Astrocyte (in vitro differentiated cells and primary cell): ENCODE data around the gene RFPL1. TPM values are rescaled to one million over a fixed set of nuclear protein-coding genes. Genes with fewer than 3 reads are reported as not detected.

Experiments used
- DNase-seq: peaks from one replicate; pipeline ENCODE4 v3.0.0-alpha.2; 2010; ENCODE audit warnings: low read depth
- FAIRE-seq: peaks from 2 replicates; lab custom pipeline; 2011; peaks lifted over from hg19 to GRCh38; lab: Jason Lieb, UNC
- H2AFZ ChIP-seq: 2 replicates; pipeline ENCODE4 v1.6.0; 2012; ENCODE audit warnings: low read depth, low read length, inconsistent platforms
- H3K27ac ChIP-seq: 2 replicates; pipeline ENCODE4 v1.5.1; 2011; ENCODE audit warnings: low read depth, low read length, inconsistent platforms
- H3K27me3 ChIP-seq: 2 replicates; pipeline ENCODE4 v1.6.0; 2011; ENCODE audit warnings: low read length, inconsistent platforms; ENCODE audit not compliant: insufficient read depth
- H3K36me3 ChIP-seq: 2 replicates; pipeline ENCODE4 v1.5.1; 2011; ENCODE audit warnings: low read length, inconsistent platforms; ENCODE audit not compliant: insufficient read depth
- H3K4me1 ChIP-seq: 2 replicates; pipeline ENCODE4 v1.5.1; 2011; ENCODE audit warnings: low read length, inconsistent platforms; ENCODE audit not compliant: insufficient read depth
- H3K4me2 ChIP-seq: 2 replicates; pipeline ENCODE4 v1.6.0; 2012; ENCODE audit warnings: low read length, inconsistent platforms
- H3K4me3 ChIP-seq: 2 replicates; pipeline ENCODE4 v1.5.1; 2011; ENCODE audit warnings: low read depth, mild to moderate bottlenecking, low read length, inconsistent platforms; ENCODE audit not compliant: insufficient read depth
- H3K79me2 ChIP-seq: 2 replicates; pipeline ENCODE4 v1.6.0; 2012; ENCODE audit warnings: mild to moderate bottlenecking, low read length, inconsistent platforms; ENCODE audit not compliant: insufficient read depth
- H3K9ac ChIP-seq: 2 replicates; pipeline ENCODE4 v1.6.0; 2012; ENCODE audit warnings: mild to moderate bottlenecking, low read length, inconsistent platforms
- H3K9me3 ChIP-seq: 2 replicates; pipeline ENCODE4 v1.5.1; 2012; ENCODE audit warnings: low read depth, mild to moderate bottlenecking, low read length, inconsistent platforms; ENCODE audit not compliant: insufficient read depth
- H4K20me1 ChIP-seq: 2 replicates; pipeline ENCODE4 v1.6.0; 2012; ENCODE audit warnings: low read length, inconsistent platforms; ENCODE audit not compliant: insufficient read depth
- H3K27ac Mint-ChIP-seq: one replicate; pipeline ENCODE4 v1.8.0; 2021; ENCODE audit warnings: mild to moderate bottlenecking, mixed read lengths; ENCODE audit not compliant: unreplicated experiment
- H3K27me3 Mint-ChIP-seq: one replicate; pipeline ENCODE4 v1.8.0; 2021; ENCODE audit warnings: low read depth, mixed read lengths; ENCODE audit not compliant: unreplicated experiment
- H3K36me3 Mint-ChIP-seq: one replicate; pipeline ENCODE4 v1.8.0; 2021; ENCODE audit warnings: low read depth, mixed read lengths; ENCODE audit not compliant: unreplicated experiment
- H3K4me1 Mint-ChIP-seq: one replicate; pipeline ENCODE4 v1.8.0; 2021; ENCODE audit warnings: low read depth, mixed read lengths; ENCODE audit not compliant: unreplicated experiment
- H3K4me3 Mint-ChIP-seq: one replicate; pipeline ENCODE4 v1.8.0; 2021; ENCODE audit warnings: mild to moderate bottlenecking, moderate library complexity, mixed read lengths; ENCODE audit not compliant: unreplicated experiment
- H3K9me3 Mint-ChIP-seq: one replicate; pipeline ENCODE4 v1.8.0; 2021; ENCODE audit warnings: mild to moderate bottlenecking, mixed read lengths; ENCODE audit not compliant: unreplicated experiment
- CTCF ChIP-seq: IDR thresholded peaks from 2 replicates; pipeline ENCODE4 v1.5.1; 2011; ENCODE audit warnings: low read depth, mild to moderate bottlenecking, inconsistent platforms, low read length, moderate library complexity; ENCODE audit not compliant: insufficient read depth
- EZH2 ChIP-seq: IDR thresholded peaks from 2 replicates; pipeline ENCODE4 v1.6.1; 2012; ENCODE audit warnings: mild to moderate bottlenecking, low read length, inconsistent platforms; ENCODE audit not compliant: insufficient read depth
- total RNA-seq: library from RNA; stranded (reverse); gene quantifications from 2 replicates; pipeline ENCODE4 v1.2.1, GENCODE V29; 2021

The RFPL1 gene
- total RNA-seq, 1 donor from 2014 or later: not detected

- H2AFZ ChIP-seq: peak overlapping the region; percentile 34
- H3K4me2 ChIP-seq: no peak overlapping the region
- H3K27me3 ChIP-seq: no peaks in the 10 kb centered on the region
- H3K27ac Mint-ChIP-seq: no peak overlapping the region
- H3K4me3 ChIP-seq: no peak overlapping the region
- no peaks in the 10 kb centered on the region for H3K9me3 Mint-ChIP-seq
- H3K9me3 ChIP-seq: no peaks in the 10 kb centered on the region
- H3K36me3 ChIP-seq: no peaks in the 10 kb centered on the region
- H3K9ac ChIP-seq: no peak overlapping the region
- H3K4me1 ChIP-seq: peaks cover 10% of the 10 kb centered on the region
- TF ChIP-seq EZH2 (no peak), CTCF (no peak)
- no peaks in the 10 kb centered on the region for H3K36me3 Mint-ChIP-seq
- H3K4me3 Mint-ChIP-seq: no peak overlapping the region
- H4K20me1 ChIP-seq: no peaks in the 10 kb centered on the region
- no peaks in the 10 kb centered on the region for H3K79me2 ChIP-seq
- no peak for DNase-seq
- H3K27ac ChIP-seq: no peak overlapping the region
- H3K27me3 Mint-ChIP-seq: peaks cover 3% of the 10 kb centered on the region
- H3K4me1 Mint-ChIP-seq: peaks cover 9% of the 10 kb centered on the region
- FAIRE-seq: no peak
These were observed 21.4 kb downstream of the RFPL1 start for GRCh38 chr22:29459773-29460172.

- no peak overlapping the region for H3K9ac ChIP-seq
- H3K4me1 Mint-ChIP-seq: peaks cover 8% of the 10 kb centered on the region
- FAIRE-seq (no peak), DNase-seq (no peak)
- H2AFZ ChIP-seq: no peak overlapping the region
- no peak overlapping the region for H3K4me3 Mint-ChIP-seq
- no peaks in the 10 kb centered on the region for H3K79me2 ChIP-seq
- no peaks in the 10 kb centered on the region for H3K36me3 Mint-ChIP-seq
- H3K4me1 ChIP-seq: peaks cover 6% of the 10 kb centered on the region
- H3K9me3 Mint-ChIP-seq: no peaks in the 10 kb centered on the region
- no peaks in the 10 kb centered on the region for H3K9me3 ChIP-seq
- TF ChIP-seq CTCF (no peak), EZH2 (no peak)
- no peaks in the 10 kb centered on the region for H3K27me3 ChIP-seq
- no peaks in the 10 kb centered on the region for H3K36me3 ChIP-seq
- H4K20me1 ChIP-seq: no peaks in the 10 kb centered on the region
- H3K4me3 ChIP-seq: no peak overlapping the region
- H3K27me3 Mint-ChIP-seq: peaks cover 7% of the 10 kb centered on the region
- H3K4me2 ChIP-seq: no peak overlapping the region
- no peak overlapping the region for H3K27ac ChIP-seq
- H3K27ac Mint-ChIP-seq: no peak overlapping the region
These were observed 22.9 kb downstream of the RFPL1 start for GRCh38 chr22:29461263-29461662.

- Histone ChIP-seq H3K27me3 (peaks cover 8% of the 10 kb centered on the region), H3K9ac (no peak overlapping the region), H2AFZ (no peak overlapping the region), H4K20me1 (no peaks in the 10 kb centered on the region), H3K4me3 (no peak overlapping the region), H3K36me3 (no peaks in the 10 kb centered on the region), H3K4me2 (no peak overlapping the region), H3K27ac (no peak overlapping the region), H3K4me1 (no peaks in the 10 kb centered on the region), H3K9me3 (no peaks in the 10 kb centered on the region), H3K79me2 (no peaks in the 10 kb centered on the region)
- H3K27ac Mint-ChIP-seq: no peak overlapping the region
- FAIRE-seq (no peak), DNase-seq (no peak)
- H3K4me3 Mint-ChIP-seq: no peak overlapping the region
- no peaks in the 10 kb centered on the region for H3K9me3 Mint-ChIP-seq
- no peaks in the 10 kb centered on the region for H3K36me3 Mint-ChIP-seq
- no peaks in the 10 kb centered on the region for H3K4me1 Mint-ChIP-seq
- peaks cover 25% of the 10 kb centered on the region for H3K27me3 Mint-ChIP-seq
- TF ChIP-seq CTCF: no peak
- no peak for TF ChIP-seq EZH2
These were observed 25.2 kb downstream of the RFPL1 start for GRCh38 chr22:29463629-29464028.
